HepG2 (cell line): Measurements from ENCODE around the gene ALDH1A1. TPM values are rescaled to one million over a fixed set of nuclear protein-coding genes. Genes with fewer than 3 reads are reported as not detected.
A peak's percentile ranks its signal among the peaks of the same experiment; 100 is the strongest.

Experiments
- DMAP1 ChIP-seq: IDR thresholded peaks from 2 replicates; pipeline ENCODE4 v1.6.1; 2016
- HMGXB3 ChIP-seq: sonication (generic); formaldehyde crosslinking; IDR thresholded peaks from 2 replicates; pipeline ENCODE4 v1.4.0; 2020; ENCODE audit warnings: missing genetic modification reagents, borderline replicate concordance
- NR2C2 ChIP-seq: sonication (generic); formaldehyde crosslinking; IDR thresholded peaks from 2 replicates; pipeline ENCODE4 v1.4.0; 2020; ENCODE audit warnings: missing genetic modification reagents, mild to moderate bottlenecking, moderate library complexity, borderline replicate concordance
- REXO4 ChIP-seq: sonication (generic); formaldehyde crosslinking; IDR thresholded peaks from 2 replicates; pipeline ENCODE4 v1.8.0; 2022; ENCODE audit warnings: missing genetic modification reagents, mild to moderate bottlenecking, borderline replicate concordance
- RNF2 ChIP-seq: fragments of 450-650 bp; conservative IDR thresholded peaks from 2 replicates; pipeline ENCODE4 v1.6.1; 2016; ENCODE audit warnings: low read depth
- TBX2 ChIP-seq: sonication (generic); formaldehyde crosslinking; IDR thresholded peaks from 2 replicates; pipeline ENCODE4 v1.5.0; 2020; ENCODE audit warnings: missing genetic modification reagents, mild to moderate bottlenecking, borderline replicate concordance
- TOPORS ChIP-seq: sonication (generic); formaldehyde crosslinking; IDR thresholded peaks from 2 replicates; pipeline ENCODE4 v1.8.0; 2023; ENCODE audit warnings: mild to moderate bottlenecking, missing genetic modification reagents
- ZBTB20 ChIP-seq: sonication (generic); formaldehyde crosslinking; IDR thresholded peaks from 2 replicates; pipeline ENCODE4 v1.8.1; 2023; ENCODE audit warnings: missing genetic modification reagents, low read depth, mild to moderate bottlenecking, borderline replicate concordance
- ZBTB38 ChIP-seq: sonication (generic); formaldehyde crosslinking; IDR thresholded peaks from 2 replicates; pipeline ENCODE4 v1.5.1; 2020; ENCODE audit warnings: mild to moderate bottlenecking, missing genetic modification reagents
- ZBTB49 ChIP-seq: sonication (generic); formaldehyde crosslinking; IDR thresholded peaks from 2 replicates; pipeline ENCODE4 v1.4.0; 2020; ENCODE audit warnings: missing genetic modification reagents, borderline replicate concordance
- ZFP36L1 ChIP-seq: sonication (generic); formaldehyde crosslinking; IDR thresholded peaks from 2 replicates; pipeline ENCODE4 v1.8.0; 2022; ENCODE audit warnings: mild to moderate bottlenecking, missing genetic modification reagents, moderate library complexity
- ZMYM2 ChIP-seq: sonication (generic); formaldehyde crosslinking; IDR thresholded peaks from 2 replicates; pipeline ENCODE4 v1.8.0; 2022; ENCODE audit warnings: mild to moderate bottlenecking, missing genetic modification reagents
- ZNF331 ChIP-seq: sonication (generic); formaldehyde crosslinking; IDR thresholded peaks from 2 replicates; pipeline ENCODE4 v1.4.0; 2020; ENCODE audit warnings: missing genetic modification reagents
- ZNF574 ChIP-seq: sonication (generic); formaldehyde crosslinking; IDR thresholded peaks from 2 replicates; pipeline ENCODE4 v1.4.0; 2020; ENCODE audit warnings: missing genetic modification reagents
- ZSCAN29 ChIP-seq: sonication (generic); formaldehyde crosslinking; conservative IDR thresholded peaks from 2 replicates; pipeline ENCODE4 v1.4.0; 2020; ENCODE audit warnings: mild to moderate bottlenecking, missing genetic modification reagents
- polyA plus RNA-seq, 8 experiments: library from polyadenylated mRNA; depleted of rRNA in 3 of 8; stranded (reverse) in 7 of 8; unstranded in 1 of 8; fragments of >200 nt; fragmentation: Illumina TruSeq in 4 of 8; extraction: Trizol in 4 of 8; gene quantifications; 2 replicates each; pipeline versions ENCODE4 v1.2.1 to v1.2.3, GENCODE V29; 2011 to 2016; ENCODE audit warnings: low read depth in 4 of 8, missing spikeins in 1 of 8, mixed read lengths in 1 of 8; ENCODE audit not compliant: insufficient read depth in 1 of 8
- total RNA-seq, 5 experiments: library from RNA; depleted of rRNA; stranded (reverse); fragments of >200 nt; fragmentation: Illumina TruSeq; extraction: Trizol; gene quantifications; 2 replicates each; pipeline ENCODE4 v1.2.3, GENCODE V29; 2016; ENCODE audit warnings: low read depth in 1 of 5

ALDH1A1 gene
- total and polyA plus RNA-seq, 2 of the 13 experiments (the other 11 are each of a cell fraction or from before 2014, with no cell fraction given): 88.2 to 439 TPM

GRCh38 chr9:72858089-72858912, 94.6 kb downstream of the ALDH1A1 start (continued):
- peak; percentile 83; the same call in 1 of the 2 replicates for TF ChIP-seq ZBTB20 (CRISPR knock-in tag)
- TF ChIP-seq HMGXB3 (CRISPR knock-in tag): 0 out of 2 replicates have a peak, but pooled peaks have one; percentile 51
- 0 out of 2 replicates have a peak, but pooled peaks have one; percentile 59 for TF ChIP-seq ZSCAN29
- TF ChIP-seq TOPORS (CRISPR knock-in tag): peak; percentile 80; the same call in 1 of the 2 replicates
- TF ChIP-seq ZNF331 (CRISPR knock-in tag): peak; percentile 78
- TF ChIP-seq TBX2 (CRISPR knock-in tag): peak; percentile 81
- TF ChIP-seq DMAP1 (CRISPR knock-in tag): peak; percentile 84
- TF ChIP-seq ZMYM2 (CRISPR knock-in tag): peak; percentile 91
- peak; percentile 96 for TF ChIP-seq RNF2
- TF ChIP-seq REXO4 (CRISPR knock-in tag): no peak
- TF ChIP-seq ZFP36L1 (CRISPR knock-in tag): peak; percentile 89
- no peak for TF ChIP-seq ZBTB49
- peak; percentile 70; the same call in 1 of the 2 replicates for TF ChIP-seq NR2C2 (CRISPR knock-in tag)
- peak; percentile 56; the same call in 1 of the 2 replicates for TF ChIP-seq ZBTB38
- TF ChIP-seq ZNF574 (CRISPR knock-in tag): peak; percentile 65
